ENCODE measurements around the gene SLC30A7. TPM values are rescaled to one million over a fixed set of nuclear protein-coding genes. Genes with fewer than 3 reads are reported as not detected.
"Not testable (repeated sequence)": the region's sequence is repeated elsewhere in the genome, so short reads cannot be mapped to it uniquely, and the experiment has no call there.

SLC30A7 gene
- total RNA-seq, 1 experiment from 2014 or later = 26.6 TPM

GRCh38 chr1:100948721-100949405, 53.0 kb downstream of the SLC30A7 start:
- DNase-seq, H3K4me3 ChIP-seq, H3K9me3 ChIP-seq, H3K27me3 ChIP-seq: not testable (repeated sequence)
- peaks cover 24% of the 10 kb centered on the region for H3K36me3 ChIP-seq

- not testable (repeated sequence) for H3K27me3 ChIP-seq, H3K4me3 ChIP-seq, H3K9me3 ChIP-seq, DNase-seq
- H3K36me3 ChIP-seq = peaks cover 24% of the 10 kb centered on the region
Measured at GRCh38 chr1:100949515-100950158, 53.7 kb downstream of the SLC30A7 start.

- peaks cover 2% of the 10 kb centered on the region; the same call in 1 of the 2 replicates for H3K9me3 ChIP-seq
- H3K27me3 ChIP-seq = no peaks in the 10 kb centered on the region
- H3K36me3 ChIP-seq = peaks cover 24% of the 10 kb centered on the region
- DNase-seq = no peak
- H3K4me3 ChIP-seq = no peak overlapping the region
Measured at GRCh38 chr1:100950337-100950736, 54.4 kb downstream of the SLC30A7 start.

- Histone ChIP-seq H3K27me3 (no peaks in the 10 kb centered on the region), H3K9me3 (peaks cover 2% of the 10 kb centered on the region; the same call in 1 of the 2 replicates), H3K36me3 (peaks cover 24% of the 10 kb centered on the region), H3K4me3 (no peak overlapping the region)
- DNase-seq = peak; percentile 2
Measured at GRCh38 chr1:100950781-100951180, 54.9 kb downstream of the SLC30A7 start.

GRCh38 chr1:100952104-100952745, 56.3 kb downstream of the SLC30A7 start:
- H3K9me3 ChIP-seq = no peaks in the 10 kb centered on the region
- DNase-seq = no peak
- H3K4me3 ChIP-seq = no peak overlapping the region
- peaks cover 18% of the 10 kb centered on the region for H3K36me3 ChIP-seq
- no peaks in the 10 kb centered on the region for H3K27me3 ChIP-seq

- not testable (repeated sequence) for H3K27me3 ChIP-seq, DNase-seq, H3K9me3 ChIP-seq, H3K4me3 ChIP-seq
- peaks cover 17% of the 10 kb centered on the region for H3K36me3 ChIP-seq
Measured at GRCh38 chr1:100952970-100953369, 57.1 kb downstream of the SLC30A7 start.

GRCh38 chr1:100953960-100954730, 58.3 kb downstream of the SLC30A7 start:
- H3K27me3 ChIP-seq = no peaks in the 10 kb centered on the region
- H3K9me3 ChIP-seq = no peaks in the 10 kb centered on the region
- peaks cover 17% of the 10 kb centered on the region for H3K36me3 ChIP-seq
- DNase-seq = no peak
- no peak overlapping the region for H3K4me3 ChIP-seq

GRCh38 chr1:100955322-100955721, 59.4 kb downstream of the SLC30A7 start:
- Histone ChIP-seq H3K4me3 (no peak overlapping the region), H3K27me3 (no peaks in the 10 kb centered on the region), H3K36me3 (peaks cover 10% of the 10 kb centered on the region), H3K9me3 (no peaks in the 10 kb centered on the region)
- no peak for DNase-seq

- Histone ChIP-seq H3K9me3 (no peaks in the 10 kb centered on the region), H3K4me3 (no peak overlapping the region), H3K27me3 (no peaks in the 10 kb centered on the region), H3K36me3 (peaks cover 17% of the 10 kb centered on the region)
- no peak for DNase-seq
Measured at GRCh38 chr1:100959502-100960060, 63.7 kb downstream of the SLC30A7 start.

GRCh38 chr1:100960098-100960497, 64.2 kb downstream of the SLC30A7 start:
- Histone ChIP-seq H3K27me3 (no peaks in the 10 kb centered on the region), H3K36me3 (peaks cover 18% of the 10 kb centered on the region), H3K4me3 (no peak overlapping the region), H3K9me3 (no peaks in the 10 kb centered on the region)
- DNase-seq = no peak

GRCh38 chr1:100968621-100969020, 72.7 kb downstream of the SLC30A7 start:
- Histone ChIP-seq H3K36me3 (peaks cover 8% of the 10 kb centered on the region), H3K27me3 (no peaks in the 10 kb centered on the region), H3K9me3 (no peaks in the 10 kb centered on the region), H3K4me3 (no peak overlapping the region)
- DNase-seq = no peak

- Histone ChIP-seq H3K36me3 (peaks cover 8% of the 10 kb centered on the region), H3K27me3 (no peaks in the 10 kb centered on the region), H3K9me3 (no peaks in the 10 kb centered on the region), H3K4me3 (no peak overlapping the region)
- DNase-seq = no peak
Measured at GRCh38 chr1:100969327-100969726, 73.4 kb downstream of the SLC30A7 start.

GRCh38 chr1:100971021-100971420, 75.1 kb downstream of the SLC30A7 start:
- Histone ChIP-seq H3K36me3 (peaks cover 5% of the 10 kb centered on the region), H3K27me3 (no peaks in the 10 kb centered on the region), H3K4me3 (no peak overlapping the region), H3K9me3 (no peaks in the 10 kb centered on the region)
- no peak for DNase-seq

GRCh38 chr1:100972185-100972584, 76.3 kb downstream of the SLC30A7 start:
- no peak for DNase-seq
- Histone ChIP-seq H3K4me3 (no peak overlapping the region), H3K27me3 (no peaks in the 10 kb centered on the region), H3K36me3 (peaks cover 8% of the 10 kb centered on the region), H3K9me3 (no peaks in the 10 kb centered on the region)

- Histone ChIP-seq H3K4me3 (no peak overlapping the region), H3K36me3 (peaks cover 16% of the 10 kb centered on the region), H3K9me3 (no peaks in the 10 kb centered on the region), H3K27me3 (no peaks in the 10 kb centered on the region)
- no peak for DNase-seq
Measured at GRCh38 chr1:100976936-100977335, 81.0 kb downstream of the SLC30A7 start.

GRCh38 chr1:100979631-100980030, 83.7 kb downstream of the SLC30A7 start:
- DNase-seq = no peak
- Histone ChIP-seq H3K27me3 (no peaks in the 10 kb centered on the region), H3K4me3 (no peak overlapping the region), H3K36me3 (peaks cover 19% of the 10 kb centered on the region), H3K9me3 (no peaks in the 10 kb centered on the region)

GRCh38 chr1:100982793-100983192, 86.9 kb downstream of the SLC30A7 start:
- H3K36me3 ChIP-seq = peaks cover 18% of the 10 kb centered on the region
- no peaks in the 10 kb centered on the region for H3K27me3 ChIP-seq
- no peak for DNase-seq
- no peaks in the 10 kb centered on the region for H3K9me3 ChIP-seq
- H3K4me3 ChIP-seq = no peak overlapping the region
